HepG2 (cell line): Measurements from ENCODE around the gene TIMM10. TPM values are rescaled to one million over a fixed set of nuclear protein-coding genes. Genes with fewer than 3 reads are reported as not detected.

Source experiments
- ATAC-seq: fragments of 200-7000 bp; cut with Tn5 transposase; 3 replicates; pipeline ENCODE4 v1.9.1; 2020; ENCODE audit warnings: mild to moderate bottlenecking, moderate library complexity
- BruUV-seq: library from RNA; stranded (reverse); fragments of 400-500 nt; replicated peaks from 2 replicates; lab custom pipeline; 2021; lab: Mats Ljungman, UMichigan
- CTCF ChIA-PET: fragments of 300-600 bp; formaldehyde crosslinking; extraction: SDS; loops from one replicate; lab custom pipeline; 2021; ENCODE audit warnings: low total read pairs, inconsistent platforms, low intra/inter-chr PET ratio; lab: Yijun Ruan, JAX
- POLR2A ChIA-PET: fragments of 350-600 bp; sonication (Branson Sonifier 250); formaldehyde crosslinking; loops from one replicate; lab custom pipeline; 2020; ENCODE audit warnings: antibody characterized with exemption, inconsistent platforms; lab: Yijun Ruan, JAX
- DNase-seq: peaks from one replicate; pipeline ENCODE4 v3.0.0-alpha.2; 2015; ENCODE audit warnings: low spot score
- FAIRE-seq: peaks from 3 replicates; lab custom pipeline; 2011; peaks lifted over from hg19 to GRCh38; lab: Jason Lieb, UNC
- H2AFZ ChIP-seq: one replicate; pipeline ENCODE4 v1.6.1; 2011; ENCODE audit warnings: low read length, inconsistent platforms
- H3K27ac ChIP-seq: fragments of 300-600 bp; 3 replicates; pipeline ENCODE4 v1.8.0; 2011; ENCODE audit warnings: mixed run types, mild to moderate bottlenecking, mixed read lengths, low read length, inconsistent platforms; ENCODE audit not compliant: insufficient read depth; ENCODE audit errors: extremely low read length
- H3K27me3 ChIP-seq, 2 experiments: fragments of 200-600 bp in 1 of 2; 2 replicates in 1 of 2; 3 replicates in 1 of 2; pipeline versions ENCODE4 v1.6.0 to v1.8.0; 2011; ENCODE audit warnings: low read length in 2 of 2, mild to moderate bottlenecking in 2 of 2, moderate library complexity in 2 of 2, inconsistent platforms in 1 of 2; ENCODE audit not compliant: insufficient read depth in 2 of 2, control insufficient read depth in 1 of 2
- H3K36me3 ChIP-seq, 2 experiments: fragments of 200-600 bp in 1 of 2; replicated peaks in 1 of 2; 2 replicates in 1 of 2; 3 replicates in 1 of 2; pipeline versions ENCODE4 v1.5.1 to v1.8.0; 2011; ENCODE audit warnings: low read length in 2 of 2, inconsistent platforms in 1 of 2; ENCODE audit not compliant: insufficient read depth in 2 of 2, control insufficient read depth in 1 of 2
- H3K4me1 ChIP-seq: 2 replicates; pipeline ENCODE4 v1.5.1; 2012; ENCODE audit warnings: low read length, inconsistent platforms; ENCODE audit not compliant: insufficient read depth
- H3K4me2 ChIP-seq: 2 replicates; pipeline ENCODE4 v1.6.0; 2011; ENCODE audit warnings: low read depth, low read length, inconsistent platforms
- H3K4me3 ChIP-seq, 3 experiments: fragments of 200-600 bp in 1 of 3; sonication (generic), shearing (Covaris generic) in 1 of 3; replicated peaks in 1 of 3; 2 replicates each; pipeline ENCODE4 v1.5.1; 2011 to 2016; ENCODE audit warnings: low read length in 3 of 3, inconsistent platforms in 2 of 3, low read depth in 2 of 3, mild to moderate bottlenecking in 2 of 3, control low read depth in 1 of 3, mixed read lengths in 1 of 3; ENCODE audit not compliant: insufficient read depth in 1 of 3
- H3K79me2 ChIP-seq: one replicate; pipeline ENCODE4 v1.6.1; 2011; ENCODE audit warnings: low read length, inconsistent platforms; ENCODE audit not compliant: insufficient read depth
- H3K9ac ChIP-seq: 2 replicates; pipeline ENCODE4 v1.6.0; 2011; ENCODE audit warnings: mild to moderate bottlenecking, low read depth, low read length, inconsistent platforms; ENCODE audit not compliant: insufficient read depth
- H3K9me3 ChIP-seq: 2 replicates; pipeline ENCODE4 v1.5.1; 2012; ENCODE audit warnings: mild to moderate bottlenecking, low read length
- H4K20me1 ChIP-seq: 2 replicates; pipeline ENCODE4 v1.6.0; 2011; ENCODE audit warnings: inconsistent platforms, mild to moderate bottlenecking, low read length, moderate library complexity; ENCODE audit not compliant: insufficient read depth
- MAX ChIP-seq: IDR thresholded peaks from 2 replicates; pipeline ENCODE4 v1.6.1; 2012; ENCODE audit warnings: inconsistent platforms
- NONO ChIP-seq, 2 experiments: fragments of 450-650 bp in 1 of 2; sonication (generic) in 1 of 2; formaldehyde crosslinking in 1 of 2; IDR thresholded peaks in 1 of 2; conservative IDR thresholded peaks in 1 of 2; 2 replicates each; pipeline versions ENCODE4 v1.6.1 to v1.8.0; 2017 to 2022; ENCODE audit warnings: mild to moderate bottlenecking in 1 of 2, missing genetic modification reagents in 1 of 2, moderate library complexity in 1 of 2
- SSRP1 ChIP-seq: IDR thresholded peaks from 2 replicates; pipeline ENCODE4 v1.6.1; 2016; ENCODE audit warnings: control low read depth
- TGIF2 ChIP-seq: IDR thresholded peaks from 2 replicates; pipeline ENCODE4 v1.6.1; 2016; ENCODE audit warnings: control low read depth, missing compliant biosample characterization
- TOPORS ChIP-seq: sonication (generic); formaldehyde crosslinking; IDR thresholded peaks from 2 replicates; pipeline ENCODE4 v1.8.0; 2023; ENCODE audit warnings: mild to moderate bottlenecking, missing genetic modification reagents
- ZBTB25 ChIP-seq: IDR thresholded peaks from 2 replicates; pipeline ENCODE4 v1.6.1; 2018; ENCODE audit warnings: missing genetic modification reagents
- ZKSCAN5 ChIP-seq: sonication (generic); formaldehyde crosslinking; IDR thresholded peaks from 2 replicates; pipeline ENCODE4 v1.5.1; 2020; ENCODE audit warnings: mild to moderate bottlenecking, missing genetic modification reagents
- WGBS: methylation state at CpG from one replicate; pipeline ENCODE4 v1.1.6; 2017; ENCODE audit warnings: low lambda C conversion rate; 5-methylcytosine and 5-hydroxymethylcytosine counted together
- in situ Hi-C: cut with HindIII; loops from 2 replicates; pipeline ENCODE4 v1.10.0; 2017; ENCODE audit warnings: low pct_unique_long_range_greater_than_20kb; ENCODE audit not compliant: extremely low pct_ligation_motif_present
- intact Hi-C: fragments of 100-400 bp; cut with micrococcal nuclease; formaldehyde crosslinking; loops from one replicate; pipeline ENCODE4 v1.10.0; 2022; ENCODE audit not compliant: unreplicated experiment
- polyA plus RNA-seq, 8 experiments: library from polyadenylated mRNA; depleted of rRNA in 3 of 8; stranded (reverse) in 7 of 8; unstranded in 1 of 8; fragments of >200 nt; fragmentation: Illumina TruSeq in 4 of 8; extraction: Trizol in 4 of 8; gene quantifications; 2 replicates each; pipeline versions ENCODE4 v1.2.1 to v1.2.3, GENCODE V29; 2011 to 2016; ENCODE audit warnings: low read depth in 4 of 8, missing spikeins in 1 of 8, mixed read lengths in 1 of 8; ENCODE audit not compliant: insufficient read depth in 1 of 8
- total RNA-seq, 5 experiments: library from RNA; depleted of rRNA; stranded (reverse); fragments of >200 nt; fragmentation: Illumina TruSeq; extraction: Trizol; gene quantifications; 2 replicates each; pipeline ENCODE4 v1.2.3, GENCODE V29; 2016; ENCODE audit warnings: low read depth in 1 of 5
- TF ChIP-seq, protein P1 (sequence below): fragments of 450-650 bp; IDR thresholded peaks from 2 replicates; pipeline ENCODE4 v1.6.1; 2017
- TF ChIP-seq, protein P2 (sequence below): sonication (generic); formaldehyde crosslinking; IDR thresholded peaks from 2 replicates; pipeline ENCODE4 v1.9.0; 2022; ENCODE audit warnings: missing genetic modification reagents, mild to moderate bottlenecking, borderline replicate concordance

Gene TIMM10
- total and polyA plus RNA-seq, 2 of the 13 experiments (the other 11 are each of a cell fraction or from before 2014, with no cell fraction given): 67.8 to 82.2 TPM

DNA sequence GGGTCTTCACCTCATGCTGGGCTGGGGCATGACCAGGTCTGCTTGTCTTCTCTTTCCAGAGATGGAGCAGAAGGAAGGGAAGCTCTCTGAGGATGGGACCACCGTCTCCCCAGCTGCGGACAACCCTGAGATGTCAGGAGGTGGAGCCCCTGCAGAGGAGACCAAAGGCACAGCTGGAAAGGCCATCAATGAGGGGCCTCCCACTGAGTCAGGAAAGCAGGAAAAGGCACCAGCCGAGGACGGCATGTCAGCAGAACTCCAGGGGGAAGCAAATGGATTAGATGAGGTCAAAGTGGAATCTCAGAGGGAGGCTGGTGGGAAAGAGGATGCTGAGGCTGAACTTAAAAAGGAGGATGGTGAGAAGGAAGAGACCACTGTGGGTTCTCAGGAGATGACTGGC is 12.0 kb upstream of the TIMM10 start:
- Histone ChIP-seq H2AFZ (no peak overlapping the region), H3K4me2 (no peak overlapping the region), H3K9me3 (no peaks in the 10 kb centered on the region), H3K27ac (no peak overlapping the region), H3K9ac (no peak overlapping the region), H3K4me3 (no peak overlapping the region), H3K79me2 (no peaks in the 10 kb centered on the region), H3K27me3 (peaks cover 0 to 26% of the 10 kb centered on the region in 2 experiments; a peak in 3 of 5 replicates), H3K36me3 (no peaks in the 10 kb centered on the region), H3K4me1 (peaks cover 25% of the 10 kb centered on the region), H4K20me1 (no peaks in the 10 kb centered on the region)
- no TSS peak for BruUV-seq
- ATAC-seq (no peak), DNase-seq (no peak), FAIRE-seq (no peak)
- CTCF ChIA-PET: no interaction called here
- TF ChIP-seq, protein P1, sequence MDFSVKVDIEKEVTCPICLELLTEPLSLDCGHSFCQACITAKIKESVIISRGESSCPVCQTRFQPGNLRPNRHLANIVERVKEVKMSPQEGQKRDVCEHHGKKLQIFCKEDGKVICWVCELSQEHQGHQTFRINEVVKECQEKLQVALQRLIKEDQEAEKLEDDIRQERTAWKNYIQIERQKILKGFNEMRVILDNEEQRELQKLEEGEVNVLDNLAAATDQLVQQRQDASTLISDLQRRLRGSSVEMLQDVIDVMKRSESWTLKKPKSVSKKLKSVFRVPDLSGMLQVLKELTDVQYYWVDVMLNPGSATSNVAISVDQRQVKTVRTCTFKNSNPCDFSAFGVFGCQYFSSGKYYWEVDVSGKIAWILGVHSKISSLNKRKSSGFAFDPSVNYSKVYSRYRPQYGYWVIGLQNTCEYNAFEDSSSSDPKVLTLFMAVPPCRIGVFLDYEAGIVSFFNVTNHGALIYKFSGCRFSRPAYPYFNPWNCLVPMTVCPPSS: no peak
- TF ChIP-seq ZKSCAN5 (CRISPR knock-in tag) (no peak), NONO (IDR thresholded peaks at IDR 0.05) (no peak), NONO (CRISPR knock-in tag; conservative IDR thresholded peaks at IDR 0.05) (no peak), SSRP1 (CRISPR knock-in tag) (no peak), TOPORS (CRISPR knock-in tag) (no peak), MAX (no peak), TGIF2 (CRISPR knock-in tag) (no peak), ZBTB25 (CRISPR knock-in tag) (no peak)
- TF ChIP-seq, protein P2, sequence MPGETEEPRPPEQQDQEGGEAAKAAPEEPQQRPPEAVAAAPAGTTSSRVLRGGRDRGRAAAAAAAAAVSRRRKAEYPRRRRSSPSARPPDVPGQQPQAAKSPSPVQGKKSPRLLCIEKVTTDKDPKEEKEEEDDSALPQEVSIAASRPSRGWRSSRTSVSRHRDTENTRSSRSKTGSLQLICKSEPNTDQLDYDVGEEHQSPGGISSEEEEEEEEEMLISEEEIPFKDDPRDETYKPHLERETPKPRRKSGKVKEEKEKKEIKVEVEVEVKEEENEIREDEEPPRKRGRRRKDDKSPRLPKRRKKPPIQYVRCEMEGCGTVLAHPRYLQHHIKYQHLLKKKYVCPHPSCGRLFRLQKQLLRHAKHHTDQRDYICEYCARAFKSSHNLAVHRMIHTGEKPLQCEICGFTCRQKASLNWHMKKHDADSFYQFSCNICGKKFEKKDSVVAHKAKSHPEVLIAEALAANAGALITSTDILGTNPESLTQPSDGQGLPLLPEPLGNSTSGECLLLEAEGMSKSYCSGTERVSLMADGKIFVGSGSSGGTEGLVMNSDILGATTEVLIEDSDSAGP (CRISPR knock-in tag): no peak
- POLR2A ChIA-PET: interaction anchor here (1.3 kb wide), 1 partner anchor 9 kb away, joined by 3 read pairs; no protein-coding TSS in a partner anchor
- 22% methylated on average over 4 of the region's 4 CpGs for WGBS
- in situ Hi-C loops: no loop called here
- intact Hi-C loops: no loop called here
